ENCODE measurements around the gene RFT1.

GRCh38 chr3:53153264-53153823, 23.1 kb upstream of the RFT1 start:
- no peak for TF ChIP-seq CTCF (IDR thresholded peaks at IDR 0.05)
- TF ChIP-seq EP300 (IDR thresholded peaks at IDR 0.05) = no peak
- no peak for TF ChIP-seq POLR2A (IDR thresholded peaks at IDR 0.05)
